Measurements from ENCODE around the gene SETD1B. TPM values are rescaled to one million over a fixed set of nuclear protein-coding genes. Genes with fewer than 3 reads are reported as not detected.

SETD1B gene
- 3.3 and 6.0 TPM in 2 replicates for total RNA-seq

GRCh38 chr12:121803861-121804416 lies at the start of gene SETD1B:
Gene SETD1B, plus strand, starts transcription at chr12:121804009. Its CDS starts 729 bp downstream, at chr12:121804738.

GRCh38 chr12:121793440-121793837 lies 10.4 kb upstream of the SETD1B start, which contains the start of gene RHOF:
Gene RHOF, minus strand, starts transcription at chr12:121793688. Its CDS starts 55 bp downstream, at chr12:121793633.

GRCh38 chr12:121858662-121859572 lies 55.1 kb downstream of the SETD1B start, which contains the start of gene HPD:
Gene HPD, minus strand, starts transcription at chr12:121858859. Its CDS starts 36 bp downstream, at chr12:121858823.

Other genes with a start within 250 kb of the SETD1B start
- 25.5 and 33.9 TPM in 2 replicates for gene KDM2B, start 223.0 kb upstream of the SETD1B start, total RNA-seq
- 5.9 and 17.6 TPM in 2 replicates for gene ORAI1, start 177.5 kb upstream of the SETD1B start, total RNA-seq
- 0.18 and 0.30 TPM in 2 replicates for gene MORN3, start 134.4 kb upstream of the SETD1B start, total RNA-seq
- gene TMEM120B, start 91.3 kb upstream of the SETD1B start, total RNA-seq: 15.4 and 22.7 TPM in 2 replicates
- 11.0 and 13.5 TPM in 2 replicates for gene RHOF, start 10.3 kb upstream of the SETD1B start, total RNA-seq
- gene HPD, start 54.9 kb downstream of the SETD1B start, total RNA-seq: not detected in 2 replicates
- 41.6 and 106 TPM in 2 replicates for gene PSMD9, start 84.8 kb downstream of the SETD1B start, total RNA-seq
- 6.1 and 6.5 TPM in 2 replicates for gene CFAP251, start 114.6 kb downstream of the SETD1B start, total RNA-seq
- 5.0 and 9.8 TPM in 2 replicates for gene BCL7A, start 217.9 kb downstream of the SETD1B start, total RNA-seq